ENCODE data around the gene HRH3. TPM values are rescaled to one million over a fixed set of nuclear protein-coding genes. Genes with fewer than 3 reads are reported as not detected.

The HRH3 gene
- polyA plus RNA-seq, 1 donor from 2014 or later, result 2.8 TPM

DNA sequence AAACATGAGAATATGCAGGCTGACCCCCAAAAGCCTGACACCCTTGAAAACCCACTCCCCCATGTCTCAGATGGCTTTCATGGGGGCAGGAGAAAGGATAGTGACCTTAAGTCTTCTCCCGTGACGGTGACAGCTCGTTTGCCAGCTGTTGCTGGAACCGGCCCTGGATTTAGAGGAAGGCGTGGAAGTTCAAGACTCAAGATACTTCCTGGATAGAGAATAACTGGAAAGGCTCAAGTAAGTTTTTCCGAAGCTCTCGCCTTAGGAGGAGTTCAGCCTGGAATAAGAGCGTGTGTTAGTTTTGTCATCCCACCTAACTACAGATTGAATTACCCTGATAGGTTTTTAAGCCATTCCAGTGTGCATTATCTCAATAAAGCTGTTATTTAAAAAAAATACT, 48.8 kb downstream of the HRH3 start:
- TF ChIP-seq SMC3 (conservative IDR thresholded peaks at IDR 0.05; ENCODE audit: poor library complexity) (no peak), TAF1 (IDR thresholded peaks at IDR 0.05; ENCODE audit: low read depth) (no peak), RAD21 (conservative IDR thresholded peaks at IDR 0.05) (no peak)
- TF ChIP-seq, protein P1, sequence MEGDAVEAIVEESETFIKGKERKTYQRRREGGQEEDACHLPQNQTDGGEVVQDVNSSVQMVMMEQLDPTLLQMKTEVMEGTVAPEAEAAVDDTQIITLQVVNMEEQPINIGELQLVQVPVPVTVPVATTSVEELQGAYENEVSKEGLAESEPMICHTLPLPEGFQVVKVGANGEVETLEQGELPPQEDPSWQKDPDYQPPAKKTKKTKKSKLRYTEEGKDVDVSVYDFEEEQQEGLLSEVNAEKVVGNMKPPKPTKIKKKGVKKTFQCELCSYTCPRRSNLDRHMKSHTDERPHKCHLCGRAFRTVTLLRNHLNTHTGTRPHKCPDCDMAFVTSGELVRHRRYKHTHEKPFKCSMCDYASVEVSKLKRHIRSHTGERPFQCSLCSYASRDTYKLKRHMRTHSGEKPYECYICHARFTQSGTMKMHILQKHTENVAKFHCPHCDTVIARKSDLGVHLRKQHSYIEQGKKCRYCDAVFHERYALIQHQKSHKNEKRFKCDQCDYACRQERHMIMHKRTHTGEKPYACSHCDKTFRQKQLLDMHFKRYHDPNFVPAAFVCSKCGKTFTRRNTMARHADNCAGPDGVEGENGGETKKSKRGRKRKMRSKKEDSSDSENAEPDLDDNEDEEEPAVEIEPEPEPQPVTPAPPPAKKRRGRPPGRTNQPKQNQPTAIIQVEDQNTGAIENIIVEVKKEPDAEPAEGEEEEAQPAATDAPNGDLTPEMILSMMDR (IDR thresholded peaks at IDR 0.05; ENCODE audit: poor library complexity, severe bottlenecking), result no peak
- Histone ChIP-seq H3K27ac (ENCODE audit: low read length) (no peak overlapping the region), H3K4me3 (ENCODE audit: low read length) (no peak overlapping the region), H3F3A (ENCODE audit: insufficient read depth, low read length, poor library complexity, severe bottlenecking) (no peaks in the 10 kb centered on the region), H3K9me3 (ENCODE audit: low read length) (no peaks in the 10 kb centered on the region), H3K27me3 (ENCODE audit: insufficient read depth, low read depth, low read length) (no peaks in the 10 kb centered on the region), H3K9ac (ENCODE audit: low read length) (no peak overlapping the region), H4K20me1 (ENCODE audit: insufficient read depth) (no peaks in the 10 kb centered on the region), H3K79me2 (replicated peaks; ENCODE audit: insufficient read depth, low read length) (no peaks in the 10 kb centered on the region), H3K9me2 (ENCODE audit: insufficient read depth, low read length) (no peaks in the 10 kb centered on the region), H3K4me2 (ENCODE audit: low read length) (no peak overlapping the region), H2AFZ (ENCODE audit: low read depth, low read length) (no peak overlapping the region), H3K36me3 (ENCODE audit: insufficient read depth, low read length) (no peaks in the 10 kb centered on the region)

GRCh38 chr20:62170536-62170935, 49.5 kb downstream of the HRH3 start:
- no peak overlapping the region for H3K4me2 ChIP-seq (ENCODE audit: low read length)
- no peak for TF ChIP-seq EZH2 (IDR thresholded peaks at IDR 0.05; ENCODE audit: borderline replicate concordance, insufficient read depth, low read length, poor library complexity, severe bottlenecking)
- TF ChIP-seq TAF1 (IDR thresholded peaks at IDR 0.05; ENCODE audit: low read depth), result no peak
- TF ChIP-seq SMC3 (conservative IDR thresholded peaks at IDR 0.05; ENCODE audit: poor library complexity), result no peak
- TF ChIP-seq RAD21 (conservative IDR thresholded peaks at IDR 0.05), result no peak
- no peak for TF ChIP-seq POLR2AphosphoS5 (IDR thresholded peaks at IDR 0.05)
- TF ChIP-seq MXI1 (conservative IDR thresholded peaks at IDR 0.05; ENCODE audit: poor library complexity, severe bottlenecking), result no peak
- no peak for TF ChIP-seq EP300 (conservative IDR thresholded peaks at IDR 0.05; ENCODE audit: poor library complexity, severe bottlenecking)
- TF ChIP-seq, protein P1 (IDR thresholded peaks at IDR 0.05; ENCODE audit: poor library complexity, severe bottlenecking), result no peak
- TF ChIP-seq, protein P2, sequence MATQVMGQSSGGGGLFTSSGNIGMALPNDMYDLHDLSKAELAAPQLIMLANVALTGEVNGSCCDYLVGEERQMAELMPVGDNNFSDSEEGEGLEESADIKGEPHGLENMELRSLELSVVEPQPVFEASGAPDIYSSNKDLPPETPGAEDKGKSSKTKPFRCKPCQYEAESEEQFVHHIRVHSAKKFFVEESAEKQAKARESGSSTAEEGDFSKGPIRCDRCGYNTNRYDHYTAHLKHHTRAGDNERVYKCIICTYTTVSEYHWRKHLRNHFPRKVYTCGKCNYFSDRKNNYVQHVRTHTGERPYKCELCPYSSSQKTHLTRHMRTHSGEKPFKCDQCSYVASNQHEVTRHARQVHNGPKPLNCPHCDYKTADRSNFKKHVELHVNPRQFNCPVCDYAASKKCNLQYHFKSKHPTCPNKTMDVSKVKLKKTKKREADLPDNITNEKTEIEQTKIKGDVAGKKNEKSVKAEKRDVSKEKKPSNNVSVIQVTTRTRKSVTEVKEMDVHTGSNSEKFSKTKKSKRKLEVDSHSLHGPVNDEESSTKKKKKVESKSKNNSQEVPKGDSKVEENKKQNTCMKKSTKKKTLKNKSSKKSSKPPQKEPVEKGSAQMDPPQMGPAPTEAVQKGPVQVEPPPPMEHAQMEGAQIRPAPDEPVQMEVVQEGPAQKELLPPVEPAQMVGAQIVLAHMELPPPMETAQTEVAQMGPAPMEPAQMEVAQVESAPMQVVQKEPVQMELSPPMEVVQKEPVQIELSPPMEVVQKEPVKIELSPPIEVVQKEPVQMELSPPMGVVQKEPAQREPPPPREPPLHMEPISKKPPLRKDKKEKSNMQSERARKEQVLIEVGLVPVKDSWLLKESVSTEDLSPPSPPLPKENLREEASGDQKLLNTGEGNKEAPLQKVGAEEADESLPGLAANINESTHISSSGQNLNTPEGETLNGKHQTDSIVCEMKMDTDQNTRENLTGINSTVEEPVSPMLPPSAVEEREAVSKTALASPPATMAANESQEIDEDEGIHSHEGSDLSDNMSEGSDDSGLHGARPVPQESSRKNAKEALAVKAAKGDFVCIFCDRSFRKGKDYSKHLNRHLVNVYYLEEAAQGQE (IDR thresholded peaks at IDR 0.05; ENCODE audit: borderline replicate concordance), result no peak
- H3K9me2 ChIP-seq (ENCODE audit: insufficient read depth, low read length), result no peaks in the 10 kb centered on the region
- H3K36me3 ChIP-seq (ENCODE audit: insufficient read depth, low read length), result no peaks in the 10 kb centered on the region
- no peak overlapping the region for H3K4me3 ChIP-seq (ENCODE audit: low read length)
- no peaks in the 10 kb centered on the region for H3F3A ChIP-seq (ENCODE audit: insufficient read depth, low read length, poor library complexity, severe bottlenecking)
- H3K79me2 ChIP-seq (replicated peaks; ENCODE audit: insufficient read depth, low read length), result no peaks in the 10 kb centered on the region
- no peaks in the 10 kb centered on the region for H4K20me1 ChIP-seq (ENCODE audit: insufficient read depth)
- H3K9me3 ChIP-seq (ENCODE audit: low read length), result no peaks in the 10 kb centered on the region
- no peaks in the 10 kb centered on the region for H3K27me3 ChIP-seq (ENCODE audit: insufficient read depth, low read depth, low read length)
- H3K9ac ChIP-seq (ENCODE audit: low read length), result no peak overlapping the region
- no peak overlapping the region for H2AFZ ChIP-seq (ENCODE audit: low read depth, low read length)
- H3K27ac ChIP-seq (ENCODE audit: low read length), result no peak overlapping the region
